ENCODE data around the gene TNFRSF8. TPM values are rescaled to one million over a fixed set of nuclear protein-coding genes. Genes with fewer than 3 reads are reported as not detected.

The TNFRSF8 gene
- total RNA-seq, 2 experiments from 2014 or later, result 0.14 TPM; not detected in 1

DNA sequence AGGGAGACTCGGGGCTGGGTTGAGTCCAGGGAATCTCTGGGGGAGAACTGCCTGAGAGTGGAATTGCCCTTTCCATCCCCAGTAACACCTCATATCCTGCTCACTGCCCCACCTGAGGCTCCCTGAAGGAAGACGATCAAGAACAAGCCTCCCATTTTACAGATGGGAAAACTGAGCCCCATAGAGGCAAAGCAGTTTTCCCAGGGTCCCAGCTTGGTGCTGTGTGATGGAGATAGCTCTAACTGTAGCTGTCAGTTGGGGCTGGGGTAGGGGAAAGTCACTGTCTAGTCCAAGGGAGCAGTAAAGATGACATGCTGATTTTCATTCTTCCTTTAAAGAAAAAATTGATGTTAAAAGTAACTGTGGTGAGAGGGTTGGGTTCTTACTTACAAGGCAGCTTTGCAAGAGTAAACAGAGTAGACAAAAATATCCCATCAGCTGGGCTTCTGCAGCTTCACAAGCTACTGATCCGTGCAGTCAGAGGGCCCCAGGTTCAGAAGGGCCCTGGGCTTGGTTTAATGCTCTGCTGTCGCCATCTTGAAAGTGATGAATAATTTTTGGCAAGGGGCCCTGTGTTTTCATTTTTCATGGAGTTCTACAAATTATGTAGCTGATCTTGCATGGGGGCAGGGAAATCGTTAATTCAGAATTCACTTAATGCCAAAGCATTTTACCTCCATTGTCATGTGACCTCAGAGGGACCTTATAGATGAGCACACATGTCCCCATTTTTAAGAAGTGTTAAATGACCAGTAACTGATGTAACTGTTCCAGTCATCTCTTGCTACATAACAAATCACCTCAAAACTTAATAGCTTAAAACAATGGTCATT, 86.1 kb downstream of the TNFRSF8 start:
- intact Hi-C loops (cut with DNase I, micrococcal nuclease), result loop anchor here in 1 of 2 experiments (10.0 kb wide), 1 partner anchor 306 kb away; no protein-coding TSS in a partner anchor
- H3K4me3 Mint-ChIP-seq, result peak overlapping the region; percentile 39

GRCh38 chr1:12149791-12150175, 86.7 kb downstream of the TNFRSF8 start:
- Mint-ChIP-seq H3K27me3 (no peaks in the 10 kb centered on the region), H3K27ac (peak overlapping the region; percentile 96), H3K4me1 (ENCODE audit: low read depth) (peaks cover 85% of the 10 kb centered on the region), H3K36me3 (ENCODE audit: low read depth) (no peaks in the 10 kb centered on the region), H3K4me3 (peak overlapping the region; percentile 39), H3K9me3 (no peaks in the 10 kb centered on the region)
- H3K4me3 ChIP-seq (ENCODE audit: low read length), result no peak overlapping the region
- TF ChIP-seq, protein P1, sequence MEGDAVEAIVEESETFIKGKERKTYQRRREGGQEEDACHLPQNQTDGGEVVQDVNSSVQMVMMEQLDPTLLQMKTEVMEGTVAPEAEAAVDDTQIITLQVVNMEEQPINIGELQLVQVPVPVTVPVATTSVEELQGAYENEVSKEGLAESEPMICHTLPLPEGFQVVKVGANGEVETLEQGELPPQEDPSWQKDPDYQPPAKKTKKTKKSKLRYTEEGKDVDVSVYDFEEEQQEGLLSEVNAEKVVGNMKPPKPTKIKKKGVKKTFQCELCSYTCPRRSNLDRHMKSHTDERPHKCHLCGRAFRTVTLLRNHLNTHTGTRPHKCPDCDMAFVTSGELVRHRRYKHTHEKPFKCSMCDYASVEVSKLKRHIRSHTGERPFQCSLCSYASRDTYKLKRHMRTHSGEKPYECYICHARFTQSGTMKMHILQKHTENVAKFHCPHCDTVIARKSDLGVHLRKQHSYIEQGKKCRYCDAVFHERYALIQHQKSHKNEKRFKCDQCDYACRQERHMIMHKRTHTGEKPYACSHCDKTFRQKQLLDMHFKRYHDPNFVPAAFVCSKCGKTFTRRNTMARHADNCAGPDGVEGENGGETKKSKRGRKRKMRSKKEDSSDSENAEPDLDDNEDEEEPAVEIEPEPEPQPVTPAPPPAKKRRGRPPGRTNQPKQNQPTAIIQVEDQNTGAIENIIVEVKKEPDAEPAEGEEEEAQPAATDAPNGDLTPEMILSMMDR (IDR thresholded peaks at IDR 0.05), result no peak
- no peaks in the 10 kb centered on the region for H3K27me3 ChIP-seq (ENCODE audit: control insufficient read depth in 1 of 2, insufficient read depth in 2 of 2, low read length in 2 of 2)
- ChIA-PET POLR2A (interaction anchor here (0.5 to 3.8 kb wide), 19 partner anchors 10 to 467 kb away, joined by 3 to 62 read pairs (median 9); partner anchors contain the start of gene TNFRSF1B), CTCF (interaction anchor here (6.4 kb wide), 1 partner anchor 25 kb away, joined by 37 read pairs; no protein-coding TSS in a partner anchor)
- peak overlapping the region; percentile 58 to 87 for H3K27ac ChIP-seq (ENCODE audit: low read depth in 1 of 2, low read length in 2 of 2)
- H3K4me1 ChIP-seq (ENCODE audit: insufficient read depth, low read length), result peaks cover 95% of the 10 kb centered on the region
- H3K36me3 ChIP-seq (ENCODE audit: insufficient read depth, low read length), result no peaks in the 10 kb centered on the region
- peaks cover 0 to 4% of the 10 kb centered on the region in 2 experiments for H3K9me3 ChIP-seq (ENCODE audit: control insufficient read depth in 1 of 2, insufficient read depth in 1 of 2, low read length in 2 of 2)
- no peak for DNase-seq
- intact Hi-C loops (cut with DNase I, micrococcal nuclease), result loop anchor here in 1 of 2 experiments (10.0 kb wide), 1 partner anchor 305 kb away; no protein-coding TSS in a partner anchor
- no peak for ATAC-seq (ENCODE audit: poor library complexity)

More for the DNA sequence above, 86.1 kb downstream of the TNFRSF8 start:
- peak overlapping the region; percentile 96 for H3K27ac Mint-ChIP-seq
- Histone ChIP-seq H3K4me1 (ENCODE audit: insufficient read depth, low read length) (peaks cover 99% of the 10 kb centered on the region), H3K27me3 (ENCODE audit: control insufficient read depth in 1 of 2, insufficient read depth in 2 of 2, low read length in 2 of 2) (no peaks in the 10 kb centered on the region), H3K27ac (ENCODE audit: low read depth in 1 of 2, low read length in 2 of 2) (peak overlapping the region; percentile 58 to 87), H3K9me3 (ENCODE audit: control insufficient read depth in 1 of 2, insufficient read depth in 1 of 2, low read length in 2 of 2) (peaks cover 0 to 4% of the 10 kb centered on the region in 2 experiments), H3K4me3 (ENCODE audit: low read length) (no peak overlapping the region), H3K36me3 (ENCODE audit: insufficient read depth, low read length) (no peaks in the 10 kb centered on the region)
- peaks cover 86% of the 10 kb centered on the region for H3K4me1 Mint-ChIP-seq (ENCODE audit: low read depth)
- no peaks in the 10 kb centered on the region for H3K27me3 Mint-ChIP-seq
- H3K9me3 Mint-ChIP-seq, result no peaks in the 10 kb centered on the region
- POLR2A ChIA-PET, result interaction anchor here (0.6 to 3.8 kb wide), 18 partner anchors 8 to 467 kb away, joined by 3 to 62 read pairs (median 8); partner anchors contain the start of gene TNFRSF1B
- DNase-seq, result no peak
- no peak for ATAC-seq (ENCODE audit: poor library complexity)
- CTCF ChIA-PET, result interaction anchor here (6.4 kb wide), 1 partner anchor 24 kb away, joined by 37 read pairs; no protein-coding TSS in a partner anchor
- no peaks in the 10 kb centered on the region for H3K36me3 Mint-ChIP-seq (ENCODE audit: low read depth)
- TF ChIP-seq, protein P1 (IDR thresholded peaks at IDR 0.05), result no peak

GRCh38 chr1:12150456-12151200, 87.5 kb downstream of the TNFRSF8 start:
- no peaks in the 10 kb centered on the region for H3K36me3 ChIP-seq (ENCODE audit: insufficient read depth, low read length)
- no peaks in the 10 kb centered on the region for H3K27me3 ChIP-seq (ENCODE audit: control insufficient read depth in 1 of 2, insufficient read depth in 2 of 2, low read length in 2 of 2)
- peak overlapping the region; percentile 58 to 87 for H3K27ac ChIP-seq (ENCODE audit: low read depth in 1 of 2, low read length in 2 of 2)
- peak overlapping the region; percentile 37 for H3K4me3 ChIP-seq (ENCODE audit: low read length)
- peaks cover 0 to 4% of the 10 kb centered on the region in 2 experiments for H3K9me3 ChIP-seq (ENCODE audit: control insufficient read depth in 1 of 2, insufficient read depth in 1 of 2, low read length in 2 of 2)
- POLR2A ChIA-PET, result interaction anchor here (0.5 to 3.8 kb wide), 22 partner anchors 11 to 466 kb away, joined by 3 to 62 read pairs (median 5); partner anchors contain the start of gene TNFRSF1B
- no peaks in the 10 kb centered on the region for H3K36me3 Mint-ChIP-seq (ENCODE audit: low read depth)
- H3K4me1 Mint-ChIP-seq (ENCODE audit: low read depth), result peaks cover 88% of the 10 kb centered on the region
- H3K4me1 ChIP-seq (ENCODE audit: insufficient read depth, low read length), result peaks cover 95% of the 10 kb centered on the region
- CTCF ChIA-PET, result interaction anchor here (6.4 kb wide), 1 partner anchor 26 kb away, joined by 37 read pairs; no protein-coding TSS in a partner anchor
- TF ChIP-seq, protein P1 (IDR thresholded peaks at IDR 0.05), result no peak
- DNase-seq (peak in 6 of 14 experiments; percentile 25 to 84 (median 60)), ATAC-seq (ENCODE audit: poor library complexity) (peak; percentile 84)
- peak overlapping the region; percentile 83 for H3K4me3 Mint-ChIP-seq
- H3K27me3 Mint-ChIP-seq, result no peaks in the 10 kb centered on the region
- H3K9me3 Mint-ChIP-seq, result no peaks in the 10 kb centered on the region
- H3K27ac Mint-ChIP-seq, result peak overlapping the region; percentile 96
- intact Hi-C loops (cut with DNase I, micrococcal nuclease), result no loop called here

Measured in CD4-positive, alpha-beta T cell (primary cell).